Stomach (tissue), 9 donors: ENCODE results near the gene PPP3CA. TPM values are rescaled to one million over a fixed set of nuclear protein-coding genes. Genes with fewer than 3 reads are reported as not detected.

Experiments used
- DNase-seq, 2 donors: peaks; one replicate each; pipeline versions ENCODE4 v3.0.0 to v3.0.0-alpha.2; 2013 to 2019
- H3K27ac ChIP-seq, 5 donors: fragments of 200-600 bp in 4 of 5; sonication (generic) in 4 of 5; one replicate each; pipeline ENCODE4 v1.5.1; 2013 to 2019; ENCODE audit warnings: mild to moderate bottlenecking in 1 of 5, moderate library complexity in 1 of 5
- H3K27me3 ChIP-seq, 3 donors: fragments of 200-600 bp; sonication (generic); one replicate each; pipeline ENCODE4 v1.5.1; 2017 to 2019; ENCODE audit warnings: mixed run types in 1 of 3
- H3K36me3 ChIP-seq, 4 donors: fragments of 200-600 bp; sonication (generic); 1 replicate in 3 of 4; 2 replicates in 1 of 4; pipeline ENCODE4 v1.5.1; 2016 to 2019
- H3K4me1 ChIP-seq, 4 donors: fragments of 200-600 bp; sonication (generic); one replicate each; pipeline ENCODE4 v1.5.1; 2016 to 2019
- H3K4me3 ChIP-seq, 4 donors: fragments of 200-600 bp; sonication (generic) in 3 of 4; one replicate each; pipeline ENCODE4 v1.5.1; 2016 to 2019; ENCODE audit warnings: mild to moderate bottlenecking in 1 of 4
- H3K9me3 ChIP-seq, 4 donors: fragments of 200-600 bp; sonication (generic); one replicate each; pipeline ENCODE4 v1.5.1; 2016 to 2019
- EP300 ChIP-seq: sonication (generic); formaldehyde crosslinking; IDR thresholded peaks from one replicate; pipeline ENCODE4 v1.6.1; 2017; ENCODE audit warnings: antibody characterized with exemption
- POLR2A ChIP-seq, 4 donors: fragments of 450-650 bp; IDR thresholded peaks; one replicate each; pipeline ENCODE4 v1.6.1; 2016; ENCODE audit warnings: antibody characterized with exemption in 4 of 4, control low read depth in 2 of 4, mild to moderate bottlenecking in 1 of 4, moderate library complexity in 1 of 4
- POLR2AphosphoS5 ChIP-seq, 3 donors: sonication (generic); formaldehyde crosslinking; IDR thresholded peaks; one replicate each; pipeline ENCODE4 v1.6.1; 2016; ENCODE audit warnings: antibody characterized with exemption in 3 of 3
- WGBS, 5 donors: extraction: QIAGEN DNeasy Blood & Tissue Kit in 3 of 5; methylation state at CpG; one replicate each; pipeline versions ENCODE4 v1.1.5 to v1.1.7; 2013 to 2018; 5-methylcytosine and 5-hydroxymethylcytosine counted together
- intact Hi-C: fragments of 100-400 bp; cut with DNase I; formaldehyde crosslinking; loops from one replicate; pipeline ENCODE4 v1.15.1; 2023; ENCODE audit warnings: low total_unique reads
- polyA plus RNA-seq, 3 donors: library from polyadenylated mRNA; stranded (reverse); fragments of 200-250 nt; gene quantifications; one replicate each; pipeline ENCODE4 v1.2.3, GENCODE V29; 2013
- total RNA-seq, 5 donors: library from RNA; depleted of rRNA; stranded (reverse); fragments of >200 nt; gene quantifications; one replicate each; pipeline versions ENCODE4 v1.1.0 to v1.2.3, GENCODE V29; 2014 to 2016
- TF ChIP-seq, protein P1 (sequence below), 7 experiments: fragments of 450-650 bp in 4 of 7; fragments of 200-600 bp in 3 of 7; sonication (generic) in 3 of 7; IDR thresholded peaks; one replicate each; pipeline ENCODE4 v1.5.1; 2016 to 2019; ENCODE audit warnings: antibody characterized with exemption in 7 of 7, control low read depth in 2 of 7, mild to moderate bottlenecking in 1 of 7
- donor health status: healthy with polysubstance abuse.
- donor health status: Bipolar disorder and iron deficiency.
- donor health status: healthy.

The PPP3CA gene
- total and polyA plus RNA-seq, 8 donors = 8.9 to 62.4 (median 20.6) TPM

DNA sequence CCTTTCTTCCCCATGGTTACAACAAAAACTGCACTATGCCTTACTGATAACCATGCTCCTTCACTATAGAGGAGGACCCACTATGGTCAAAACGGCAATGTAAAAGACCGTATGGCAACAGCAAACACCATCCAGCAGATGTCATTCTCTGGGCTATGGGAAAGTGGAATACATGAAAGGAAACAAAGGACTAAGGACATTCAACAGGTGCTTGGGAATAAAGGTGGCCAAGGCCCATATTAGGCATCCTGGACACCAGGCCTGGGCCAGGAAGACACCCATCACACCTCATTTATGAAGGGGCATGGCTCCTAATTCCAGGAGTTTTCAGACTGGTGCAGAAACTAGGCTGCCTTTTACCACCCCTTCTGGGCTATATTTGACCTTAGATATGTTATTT is 268.4 kb downstream of the PPP3CA start:
- H3K27ac ChIP-seq = no peak overlapping the region
- no peaks in the 10 kb centered on the region for H3K27me3 ChIP-seq
- intact Hi-C loops = no loop called here
- H3K9me3 ChIP-seq = no peaks in the 10 kb centered on the region
- TF ChIP-seq, protein P1, sequence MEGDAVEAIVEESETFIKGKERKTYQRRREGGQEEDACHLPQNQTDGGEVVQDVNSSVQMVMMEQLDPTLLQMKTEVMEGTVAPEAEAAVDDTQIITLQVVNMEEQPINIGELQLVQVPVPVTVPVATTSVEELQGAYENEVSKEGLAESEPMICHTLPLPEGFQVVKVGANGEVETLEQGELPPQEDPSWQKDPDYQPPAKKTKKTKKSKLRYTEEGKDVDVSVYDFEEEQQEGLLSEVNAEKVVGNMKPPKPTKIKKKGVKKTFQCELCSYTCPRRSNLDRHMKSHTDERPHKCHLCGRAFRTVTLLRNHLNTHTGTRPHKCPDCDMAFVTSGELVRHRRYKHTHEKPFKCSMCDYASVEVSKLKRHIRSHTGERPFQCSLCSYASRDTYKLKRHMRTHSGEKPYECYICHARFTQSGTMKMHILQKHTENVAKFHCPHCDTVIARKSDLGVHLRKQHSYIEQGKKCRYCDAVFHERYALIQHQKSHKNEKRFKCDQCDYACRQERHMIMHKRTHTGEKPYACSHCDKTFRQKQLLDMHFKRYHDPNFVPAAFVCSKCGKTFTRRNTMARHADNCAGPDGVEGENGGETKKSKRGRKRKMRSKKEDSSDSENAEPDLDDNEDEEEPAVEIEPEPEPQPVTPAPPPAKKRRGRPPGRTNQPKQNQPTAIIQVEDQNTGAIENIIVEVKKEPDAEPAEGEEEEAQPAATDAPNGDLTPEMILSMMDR (IDR thresholded peaks at IDR 0.05) = no peak
- TF ChIP-seq POLR2AphosphoS5 (IDR thresholded peaks at IDR 0.05) = no peak
- no peak for TF ChIP-seq POLR2A (IDR thresholded peaks at IDR 0.05)
- TF ChIP-seq EP300 = no peak
- no peak overlapping the region for H3K4me3 ChIP-seq
- WGBS, 5 donors = 94 to 98% (median 96%) methylated on average over 2 of the region's 2 CpGs
- H3K4me1 ChIP-seq = no peaks in the 10 kb centered on the region
- DNase-seq = no peak
- peaks cover 0 to 24% (median 11%) of the 10 kb centered on the region in 4 donors for H3K36me3 ChIP-seq

DNA sequence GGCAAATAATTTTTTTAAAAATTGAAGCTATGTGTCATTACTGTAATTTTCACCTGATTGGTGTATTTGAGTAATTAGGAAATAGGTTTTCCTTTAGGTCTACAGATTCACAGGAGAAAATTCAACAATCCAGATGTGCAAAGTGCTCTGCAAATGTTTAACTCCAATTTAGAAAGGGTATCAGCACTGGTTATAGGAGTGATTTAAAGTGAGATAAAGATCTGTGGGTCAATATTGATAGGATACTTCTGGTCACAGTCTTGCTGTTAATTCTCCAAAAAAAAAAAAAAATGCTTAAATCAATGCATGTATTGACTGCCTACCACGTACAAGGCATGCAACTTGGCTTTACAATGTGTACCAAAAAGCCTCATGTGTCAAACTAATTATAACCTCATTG is 271.3 kb downstream of the PPP3CA start:
- H3K27ac ChIP-seq = no peak overlapping the region
- TF ChIP-seq POLR2AphosphoS5 (IDR thresholded peaks at IDR 0.05) (no peak), POLR2A (IDR thresholded peaks at IDR 0.05) (no peak), EP300 (no peak)
- TF ChIP-seq, protein P1 (IDR thresholded peaks at IDR 0.05) = no peak
- H3K4me3 ChIP-seq = no peak overlapping the region
- WGBS, 5 donors = 23 to 67% (median 36%) methylated on average over 1 of the region's 1 CpG
- no peaks in the 10 kb centered on the region for H3K27me3 ChIP-seq
- intact Hi-C loops = no loop called here
- no peaks in the 10 kb centered on the region for H3K4me1 ChIP-seq
- no peak for DNase-seq
- H3K9me3 ChIP-seq = no peaks in the 10 kb centered on the region
- peaks cover 0 to 16% (median 9%) of the 10 kb centered on the region in 4 donors for H3K36me3 ChIP-seq

DNA sequence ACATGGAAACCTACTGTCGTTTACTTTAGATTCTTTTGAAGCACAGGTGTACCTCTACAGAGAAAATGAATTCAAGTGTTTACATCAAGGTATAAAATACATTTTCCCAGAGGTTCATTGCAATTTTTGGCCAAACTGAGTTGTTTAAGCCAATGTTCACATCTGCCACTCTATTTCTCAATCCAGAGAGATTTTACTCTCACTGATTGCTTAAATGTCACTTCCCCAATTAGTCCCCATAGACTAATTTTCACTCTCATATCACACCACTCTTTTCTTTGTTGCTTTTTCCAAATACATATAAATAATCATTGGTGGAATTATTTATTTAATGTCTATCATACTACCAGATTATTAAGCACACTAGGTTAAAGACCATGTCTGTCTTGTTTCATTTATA is 271.8 kb downstream of the PPP3CA start:
- no peaks in the 10 kb centered on the region for H3K27me3 ChIP-seq
- H3K9me3 ChIP-seq = no peaks in the 10 kb centered on the region
- intact Hi-C loops = no loop called here
- H3K36me3 ChIP-seq = peaks cover 0 to 16% (median 9%) of the 10 kb centered on the region in 4 donors
- H3K27ac ChIP-seq = no peak overlapping the region
- H3K4me3 ChIP-seq = no peak overlapping the region
- H3K4me1 ChIP-seq = no peaks in the 10 kb centered on the region
- 95 to 100% (median 97%) methylated on average over 1 of the region's 1 CpG for WGBS, 5 donors
- TF ChIP-seq, protein P1 (IDR thresholded peaks at IDR 0.05) = no peak
- TF ChIP-seq EP300 (no peak), POLR2AphosphoS5 (IDR thresholded peaks at IDR 0.05) (no peak), POLR2A (IDR thresholded peaks at IDR 0.05) (no peak)
- DNase-seq = no peak

DNA sequence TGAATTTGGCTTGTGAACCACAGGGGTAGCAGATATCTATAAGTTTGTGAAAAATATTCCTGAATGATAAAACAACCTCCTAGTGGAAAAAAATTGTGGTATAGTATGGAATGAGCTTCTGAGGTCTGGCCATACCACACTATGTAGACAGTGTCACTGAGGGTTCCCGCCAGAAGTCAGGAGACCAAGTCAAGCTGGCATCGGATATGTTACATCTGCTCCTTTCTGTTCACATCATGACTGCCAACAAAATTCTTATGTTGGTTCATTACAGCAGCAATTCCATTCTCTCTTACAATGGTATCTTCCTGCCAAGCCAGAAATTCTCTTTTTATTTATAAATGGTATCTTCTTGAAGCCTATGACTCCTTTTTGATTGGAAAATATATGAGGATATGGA is 273.0 kb downstream of the PPP3CA start:
- Histone ChIP-seq H3K27ac (no peak overlapping the region), H3K9me3 (no peaks in the 10 kb centered on the region), H3K36me3 (peaks cover 0 to 10% (median 5%) of the 10 kb centered on the region in 4 donors), H3K4me1 (no peaks in the 10 kb centered on the region), H3K4me3 (no peak overlapping the region), H3K27me3 (no peaks in the 10 kb centered on the region)
- TF ChIP-seq, protein P1 (IDR thresholded peaks at IDR 0.05) = no peak
- TF ChIP-seq POLR2A (IDR thresholded peaks at IDR 0.05) = no peak
- TF ChIP-seq POLR2AphosphoS5 (IDR thresholded peaks at IDR 0.05) = no peak
- intact Hi-C loops = no loop called here
- 90 to 99% (median 97%) methylated on average over 2 of the region's 2 CpGs for WGBS, 5 donors
- no peak for DNase-seq
